ENCODE data around the gene NT5M.
"Not testable (repeated sequence)": the region's sequence is repeated elsewhere in the genome, so short reads cannot be mapped to it uniquely, and the experiment has no call there.

The NT5M gene

DNA sequence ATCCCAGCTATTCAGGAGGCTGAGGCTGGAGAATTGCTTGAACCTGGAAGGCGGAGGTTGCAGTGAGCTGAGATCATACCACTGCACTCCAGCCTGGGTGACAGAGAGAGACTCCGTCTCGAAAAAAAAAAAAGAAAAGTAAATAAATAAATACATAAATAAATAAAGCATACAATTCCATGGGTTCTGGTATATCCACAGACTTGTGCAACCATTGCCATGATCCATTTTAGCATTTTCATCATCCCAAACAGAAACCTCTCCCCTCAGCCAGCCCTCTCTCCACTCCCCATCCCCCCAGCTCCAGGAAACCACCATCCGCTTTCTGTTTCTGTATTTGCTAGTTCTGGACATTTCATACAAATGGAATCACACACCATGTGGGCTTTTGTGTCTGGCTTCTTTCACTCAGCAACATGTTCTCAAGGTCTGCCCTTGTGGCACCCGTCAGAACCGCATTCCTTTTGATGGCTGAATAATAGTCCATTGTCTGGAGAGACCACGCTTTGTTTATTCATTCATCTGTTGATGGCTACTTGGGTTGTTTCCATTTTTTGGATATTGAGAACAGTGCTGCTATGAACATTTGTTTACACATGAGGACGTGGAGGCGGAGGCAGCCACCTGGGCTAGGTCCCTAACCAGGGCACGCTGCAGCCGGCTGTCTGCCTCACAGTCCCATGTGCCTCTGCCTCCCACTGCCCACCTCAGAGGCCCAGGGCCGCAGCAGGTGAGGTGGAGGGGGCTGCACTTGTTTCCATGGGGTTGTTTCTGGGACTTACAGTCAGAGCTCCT lies 76.2 kb downstream of the NT5M start:
- no peak for DNase-seq

- DNase-seq: no peak
Observed at GRCh38 chr17:17380145-17380925, 77.2 kb downstream of the NT5M start.

GRCh38 chr17:17381446-17382064 lies 78.4 kb downstream of the NT5M start:
- DNase-seq: no peak

GRCh38 chr17:17382065-17382459 lies 78.9 kb downstream of the NT5M start:
- DNase-seq: no peak

DNA sequence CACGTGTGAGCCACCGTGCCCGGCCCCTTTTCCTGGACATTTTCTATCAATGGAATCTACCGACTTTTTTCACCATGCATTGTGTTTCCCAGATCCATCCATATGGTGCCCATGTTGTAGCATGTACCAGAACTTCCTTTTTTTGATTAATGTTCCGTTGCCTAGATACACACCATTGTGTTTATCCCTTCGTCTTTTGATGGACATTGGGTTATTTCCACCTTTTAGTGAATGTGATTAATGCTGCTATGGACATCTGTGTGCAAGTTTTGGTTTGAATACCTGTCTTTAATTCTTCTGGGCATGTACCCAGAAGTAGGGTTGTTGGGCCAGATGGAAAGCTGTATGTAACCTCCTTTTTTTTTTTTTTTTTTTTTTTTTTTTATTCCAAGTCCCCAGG lies 79.8 kb downstream of the NT5M start:
- DNase-seq: no peak

- not testable (repeated sequence) for DNase-seq
Observed at GRCh38 chr17:17383431-17384290, 80.5 kb downstream of the NT5M start.

- DNase-seq: no peak
Observed at GRCh38 chr17:17384291-17384615, 81.1 kb downstream of the NT5M start.

DNA sequence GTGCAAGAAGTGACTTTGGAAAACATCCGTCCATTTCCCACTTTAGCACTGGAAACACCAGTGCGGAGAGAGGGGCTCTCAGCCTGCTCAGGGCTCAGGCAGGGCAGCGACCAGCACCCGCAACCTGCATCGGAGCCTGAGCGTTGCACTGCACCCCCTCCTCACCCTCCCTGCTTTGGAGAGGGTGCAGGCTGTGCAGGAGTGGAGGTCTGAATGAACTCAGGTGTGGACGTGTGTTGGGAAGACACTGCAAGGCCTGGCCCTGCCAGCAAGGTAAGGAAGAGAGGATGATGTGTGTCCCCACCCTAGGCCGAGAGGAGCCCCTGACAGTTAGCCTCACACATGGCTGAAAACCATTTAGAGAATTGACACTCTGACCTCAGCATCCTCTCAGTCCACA lies 81.8 kb downstream of the NT5M start:
- DNase-seq: no peak

- DNase-seq: no peak
Observed at GRCh38 chr17:17385491-17385890, 82.3 kb downstream of the NT5M start.

DNA sequence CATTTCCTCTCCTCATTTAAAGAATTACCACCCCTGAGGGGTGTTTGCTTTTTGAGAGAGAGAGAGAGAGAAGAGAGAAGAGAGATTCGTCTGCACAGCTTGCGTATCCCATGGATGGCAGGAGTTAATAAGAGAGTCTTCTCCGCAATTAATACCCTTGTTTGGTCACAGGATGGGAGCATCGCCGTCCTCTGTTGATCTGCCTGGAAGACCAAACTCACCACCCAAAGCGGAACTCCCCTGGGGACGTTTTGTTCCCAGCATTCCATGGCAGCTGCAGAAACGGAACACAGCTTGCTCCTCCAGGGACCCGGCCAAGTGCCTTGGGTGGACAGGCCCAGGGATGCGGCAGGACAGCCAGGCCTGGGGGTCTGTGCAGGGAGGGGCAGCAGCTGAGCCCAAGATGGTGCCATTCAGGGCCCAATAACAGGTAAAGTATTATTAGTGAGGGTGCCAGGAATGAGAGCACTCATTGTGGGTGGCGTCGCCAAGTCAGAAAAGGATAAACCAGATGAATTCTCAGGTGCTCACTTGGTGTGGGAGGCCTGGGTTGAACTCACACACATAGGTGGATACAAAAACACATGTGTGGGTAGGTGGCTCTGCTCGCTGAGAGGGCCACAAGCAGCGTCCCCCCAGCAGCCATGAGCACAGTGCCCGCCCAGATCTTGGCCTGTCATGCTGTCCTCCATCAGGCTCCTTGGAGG lies 83.1 kb downstream of the NT5M start:
- DNase-seq: no peak

DNA sequence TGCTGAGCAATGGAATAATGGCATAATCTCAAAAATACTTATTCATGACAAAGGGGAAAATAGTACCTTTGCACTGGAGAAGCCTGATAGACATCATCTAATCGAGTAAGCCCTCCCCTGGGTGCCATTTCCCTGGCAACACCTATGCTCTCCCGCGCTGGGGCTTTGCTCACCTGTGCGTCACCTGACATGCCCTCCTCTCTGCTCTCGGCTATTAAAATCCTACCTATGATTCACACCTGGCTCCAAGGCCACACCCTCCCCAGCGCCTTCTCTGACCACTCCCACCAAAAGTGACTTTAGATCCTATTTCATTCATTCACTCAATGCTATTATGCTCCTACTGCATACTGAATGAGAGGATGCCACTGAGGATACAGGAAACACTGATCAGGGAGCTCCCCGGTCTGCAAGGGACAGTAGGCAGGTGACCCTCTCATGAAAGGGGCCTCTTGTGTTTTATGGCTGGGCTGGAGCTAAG lies 83.9 kb downstream of the NT5M start:
- DNase-seq: no peak

DNA sequence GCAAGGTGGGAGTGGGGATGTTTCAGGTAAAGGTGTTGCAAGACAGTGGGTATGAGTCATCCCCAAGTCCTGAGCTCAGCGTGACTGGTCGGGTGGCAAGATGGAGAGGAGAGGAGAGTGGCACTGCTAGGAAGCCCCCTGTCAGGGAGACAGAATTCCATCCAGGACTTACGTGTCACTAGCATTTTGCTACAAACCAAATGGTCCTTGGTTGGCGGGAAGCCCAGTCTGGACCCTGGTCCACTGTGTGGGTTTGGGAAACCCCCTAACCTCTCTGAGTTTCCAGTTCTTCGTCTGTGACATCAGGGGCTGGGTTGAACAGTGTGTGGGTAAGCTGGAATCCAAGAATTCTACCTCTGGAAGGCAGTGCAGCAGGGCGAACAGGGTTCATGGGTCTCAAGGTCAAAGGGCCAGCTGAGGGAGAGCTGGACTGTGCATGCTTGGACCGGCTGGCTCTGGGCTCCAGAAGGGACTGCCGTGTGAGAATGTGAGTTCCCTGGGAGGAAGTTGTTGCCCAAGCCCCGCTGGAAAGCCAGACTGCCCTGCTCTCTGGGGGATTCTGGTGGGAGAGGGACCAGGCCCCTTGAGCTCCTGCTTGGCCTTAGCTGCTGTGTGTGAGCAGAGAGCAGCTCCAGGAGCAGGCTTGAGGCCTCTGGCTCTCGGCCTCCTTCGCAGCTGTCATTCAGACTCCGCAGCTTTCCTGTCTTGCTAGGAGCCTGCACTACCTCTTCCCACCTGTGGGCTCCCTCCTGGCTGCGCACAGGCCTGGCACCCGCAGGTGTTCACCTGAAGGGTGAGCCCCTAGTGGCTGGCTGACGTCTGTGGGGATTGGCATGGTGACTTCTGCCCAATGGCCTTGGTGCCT lies 84.6 kb downstream of the NT5M start:
- no peak for DNase-seq

DNA sequence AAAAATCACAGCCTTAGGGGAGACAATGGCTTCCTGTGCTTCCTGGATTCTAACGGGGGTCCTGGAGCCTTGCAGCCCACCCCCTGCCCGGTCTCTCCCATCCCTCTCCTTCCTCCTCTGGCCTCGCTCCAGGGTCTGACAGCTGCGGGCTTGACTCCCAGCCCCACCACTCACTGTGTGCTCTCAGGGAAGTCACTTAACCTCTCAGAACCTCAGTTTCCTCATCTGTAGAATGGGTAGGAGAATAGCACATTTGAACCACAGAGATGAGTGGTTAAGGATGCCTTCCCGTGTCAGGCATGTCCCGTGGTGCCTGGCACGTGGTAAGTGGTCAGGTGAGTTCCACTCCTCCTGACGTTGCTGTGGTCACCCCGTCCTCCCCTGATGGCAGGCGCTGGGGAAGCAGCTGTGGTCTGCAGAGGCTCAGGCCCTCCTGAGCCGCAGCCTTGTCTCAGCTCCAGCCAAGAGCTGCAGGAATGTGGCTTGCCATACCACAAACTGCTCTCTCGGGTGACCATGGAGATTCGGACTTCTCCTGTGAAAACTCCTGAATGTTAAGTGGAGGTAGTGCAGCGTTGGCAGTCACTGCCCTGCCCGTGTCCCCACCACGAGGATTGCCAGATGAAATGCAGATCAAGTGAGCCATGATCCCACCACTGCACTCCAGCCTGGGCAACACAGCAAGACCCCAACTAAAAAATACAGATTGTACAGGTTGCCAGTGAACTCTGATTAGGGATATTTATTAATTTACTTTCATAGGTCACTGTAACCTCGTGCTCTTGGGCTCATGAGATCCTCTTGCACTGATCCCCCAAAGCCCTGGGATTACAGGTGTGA lies 85.7 kb downstream of the NT5M start:
- DNase-seq: no peak

DNA sequence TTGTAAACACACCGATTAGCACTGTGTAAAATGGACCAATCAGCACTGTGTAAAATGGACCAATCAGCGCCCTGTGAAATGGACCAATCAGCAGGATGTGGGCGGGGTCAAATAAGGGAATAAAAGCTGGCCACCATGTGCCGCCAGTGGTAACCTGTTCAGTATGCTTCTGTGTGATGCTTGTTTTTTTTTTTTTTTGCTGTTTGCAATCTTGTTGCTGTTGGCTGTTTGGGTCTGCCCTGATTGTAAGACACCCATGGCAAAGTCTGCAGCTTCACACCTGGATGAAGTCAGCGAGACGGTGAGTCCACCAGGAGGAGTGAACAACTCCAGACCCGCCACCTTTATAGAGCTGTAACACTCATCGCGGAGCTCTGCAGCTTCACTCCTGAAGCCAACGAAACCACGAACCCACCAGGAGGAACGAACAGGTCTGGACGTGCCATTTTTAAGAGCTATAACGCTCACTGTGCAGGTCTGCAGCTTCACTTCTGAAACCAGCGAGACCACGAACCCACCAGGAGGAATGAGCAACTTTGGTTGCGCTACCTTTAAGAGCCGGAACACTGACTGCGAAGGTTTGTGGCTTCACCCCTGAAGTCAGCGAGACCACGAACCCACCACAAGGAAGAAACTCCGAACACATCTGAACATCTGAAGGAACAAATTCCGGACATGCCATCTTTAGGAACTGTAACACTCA lies 88.6 kb downstream of the NT5M start:
- DNase-seq: peak; percentile 60 to 68

DNA sequence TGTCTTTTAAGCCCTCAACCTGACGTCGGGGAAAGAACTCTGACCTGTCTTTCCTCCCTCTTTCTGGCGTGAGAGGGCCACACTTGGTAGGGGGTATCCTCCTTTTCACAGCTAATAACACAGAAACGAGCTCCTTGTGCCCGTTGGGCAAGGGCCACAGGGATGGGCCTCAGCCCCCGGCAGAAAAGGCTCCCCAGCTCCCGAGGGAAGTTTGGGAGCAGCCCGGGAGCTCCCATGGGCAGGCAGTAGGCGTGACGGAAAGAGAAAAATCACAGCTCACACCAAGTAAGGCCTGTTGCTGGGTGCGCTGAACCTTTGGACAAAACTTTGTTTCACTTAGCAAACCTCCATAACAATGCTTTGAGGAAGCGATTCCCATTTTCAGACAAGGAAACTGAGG lies 90.8 kb downstream of the NT5M start:
- no peak for DNase-seq

DNA sequence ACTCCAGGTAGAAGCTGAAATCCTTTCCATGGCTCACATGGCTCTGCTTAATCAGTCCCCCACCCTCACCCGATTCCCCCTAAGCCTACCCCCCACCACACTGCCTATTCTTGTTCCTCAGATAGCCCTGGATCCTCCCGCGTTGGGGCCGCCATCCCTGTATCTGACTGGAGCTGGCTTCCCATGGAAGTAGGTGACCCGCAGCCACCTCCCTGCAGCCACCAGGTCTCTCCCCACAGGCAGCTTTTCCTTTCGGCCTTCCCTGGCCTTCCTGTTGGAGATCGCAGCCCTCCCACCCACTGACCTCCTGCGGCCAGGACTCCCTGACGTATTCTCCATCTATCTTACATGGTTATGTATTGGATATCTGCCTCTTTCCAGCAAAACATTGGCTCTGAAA lies 91.3 kb downstream of the NT5M start:
- no peak for DNase-seq

DNA sequence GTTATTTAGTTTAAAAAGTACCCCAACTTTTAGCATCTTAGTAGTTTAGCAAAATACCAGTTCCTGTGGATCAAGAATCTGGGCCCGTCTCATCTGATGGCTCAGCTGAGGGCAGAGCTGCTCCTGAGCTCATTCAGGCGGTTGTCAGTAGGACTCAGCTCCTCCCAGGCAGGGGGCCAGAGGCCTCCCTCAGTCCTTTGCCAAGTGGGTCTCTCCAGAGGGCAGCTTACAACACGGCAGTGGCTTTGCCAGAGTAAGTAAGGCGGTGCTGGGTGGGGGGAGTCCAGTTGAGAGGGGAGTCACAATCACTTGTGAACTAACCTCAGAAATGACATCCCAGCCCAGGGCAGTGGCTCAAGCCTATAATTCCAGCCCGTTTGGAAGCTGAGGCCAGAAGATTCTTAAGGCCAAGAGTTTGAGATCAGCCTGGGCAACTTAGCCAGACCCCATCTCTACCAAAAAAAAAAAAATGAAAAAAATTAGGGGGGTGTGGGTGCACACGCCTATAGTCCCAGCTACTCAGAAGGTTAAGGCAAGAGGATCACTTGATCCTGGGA lies 92.2 kb downstream of the NT5M start:
- no peak for DNase-seq

DNA sequence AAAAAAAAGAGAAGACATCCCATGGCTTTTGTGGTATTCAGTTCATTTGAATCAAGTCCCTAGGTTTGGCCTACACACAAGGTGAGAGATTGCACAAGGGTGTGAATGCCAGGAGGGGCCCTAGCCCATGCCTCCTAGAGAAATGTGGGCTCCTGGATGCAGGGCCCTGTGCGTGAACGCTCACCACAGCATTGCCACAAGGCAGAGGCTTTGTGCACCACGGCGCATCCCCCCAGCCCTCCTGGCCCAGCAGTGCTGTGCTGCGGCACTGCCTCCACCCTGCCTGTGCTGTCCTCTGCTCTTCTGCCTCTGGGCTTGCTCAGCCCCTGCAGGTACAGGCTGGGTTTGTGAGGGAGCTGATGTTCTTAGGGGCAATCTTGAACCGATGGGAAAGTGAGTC lies 92.7 kb downstream of the NT5M start:
- DNase-seq: no peak

Data from stimulated activated CD4-positive, alpha-beta T cell treated with anti-CD3 and anti-CD28 coated beads, Interleukin-2, amount 100 ng/mL, for 24 hours (primary cell).